Activated B cell treated with CpG ODN at 0.5 μM for 24 hours (primary cell): Measurements from ENCODE around the gene NFATC3. TPM values are rescaled to one million over a fixed set of nuclear protein-coding genes. Genes with fewer than 3 reads are reported as not detected.

ENCODE experiments used
- ATAC-seq: fragments of 200-7000 bp; cut with Tn5 transposase; one replicate; pipeline ENCODE4 v1.10.0; 2021; ENCODE audit warnings: low read depth, mild to moderate bottlenecking, moderate library complexity
- CTCF ChIA-PET: fragments of 350-600 bp; sonication (Branson Sonifier 250); formaldehyde crosslinking; loops from one replicate; lab custom pipeline; 2021; ENCODE audit warnings: antibody characterized with exemption; lab: Charles Lee
- POLR2A ChIA-PET: fragments of 350-600 bp; sonication (Branson Sonifier 250); formaldehyde crosslinking; loops from one replicate; lab custom pipeline; 2021; ENCODE audit warnings: antibody characterized with exemption; lab: Charles Lee
- DNase-seq: peaks from one replicate; pipeline ENCODE4 v3.0.0; 2022
- H3K27ac Mint-ChIP-seq: one replicate; pipeline ENCODE4 v1.8.0; 2020; ENCODE audit warnings: mixed read lengths
- H3K27me3 Mint-ChIP-seq: one replicate; pipeline ENCODE4 v1.8.0; 2021; ENCODE audit warnings: mixed read lengths
- H3K36me3 Mint-ChIP-seq: one replicate; pipeline ENCODE4 v1.8.0; 2021; ENCODE audit warnings: low read depth, mixed read lengths
- H3K4me1 Mint-ChIP-seq: one replicate; pipeline ENCODE4 v1.8.0; 2021; ENCODE audit warnings: mixed read lengths
- H3K4me3 Mint-ChIP-seq: one replicate; pipeline ENCODE4 v1.8.0; 2020; ENCODE audit warnings: mild to moderate bottlenecking, mixed read lengths
- H3K9me3 Mint-ChIP-seq: one replicate; pipeline ENCODE4 v1.8.0; 2020; ENCODE audit warnings: mixed read lengths
- CTCF ChIP-seq: fragments of 200-600 bp; IDR thresholded peaks from one replicate; pipeline ENCODE4 v1.8.0; 2022; ENCODE audit warnings: antibody characterized with exemption, mild to moderate bottlenecking
- intact Hi-C: fragments of 100-400 bp; cut with micrococcal nuclease; formaldehyde crosslinking; loops from one replicate; pipeline ENCODE4 v1.15.1; 2024
- total RNA-seq: library from RNA; stranded (reverse); gene quantifications from 2 replicates; pipeline ENCODE4 v1.2.3, GENCODE V29; 2022

The NFATC3 gene
- total RNA-seq, 1 donor from 2014 or later, result 72.0 TPM

GRCh38 chr16:68250951-68251350, 165.8 kb downstream of the NFATC3 start:
- Mint-ChIP-seq H3K4me1 (peaks cover 36% of the 10 kb centered on the region), H3K27ac (no peak overlapping the region), H3K9me3 (no peaks in the 10 kb centered on the region), H3K27me3 (no peaks in the 10 kb centered on the region), H3K36me3 (peaks cover 18% of the 10 kb centered on the region), H3K4me3 (no peak overlapping the region)
- CTCF ChIA-PET, result interaction anchor here (1.9 kb wide), 1 partner anchor 11 kb away, joined by 7 read pairs; no protein-coding TSS in a partner anchor
- ATAC-seq (no peak), DNase-seq (no peak)
- TF ChIP-seq CTCF, result no peak
- intact Hi-C loops, result no loop called here
- POLR2A ChIA-PET, result interaction anchor here (0.7 kb wide), 2 partner anchors 13 to 137 kb away, joined by 3 to 5 read pairs; partner anchors contain the start of gene SLC7A6

- Mint-ChIP-seq H3K9me3 (no peaks in the 10 kb centered on the region), H3K4me3 (no peak overlapping the region), H3K4me1 (peaks cover 31% of the 10 kb centered on the region), H3K27me3 (no peaks in the 10 kb centered on the region), H3K27ac (no peak overlapping the region), H3K36me3 (peaks cover 18% of the 10 kb centered on the region)
- CTCF ChIA-PET, result interaction anchor here (0.8 to 1.7 kb wide), 3 partner anchors 10 to 75 kb away, joined by 3 to 10 read pairs (median 4); partner anchors contain the start of gene SLC7A6
- DNase-seq (no peak), ATAC-seq (peak; percentile 37)
- intact Hi-C loops, result no loop called here
- no peak for TF ChIP-seq CTCF
- POLR2A ChIA-PET, result no interaction called here
These were observed 166.7 kb downstream of the NFATC3 start for GRCh38 chr16:68251832-68252231.

- Mint-ChIP-seq H3K4me3 (no peak overlapping the region), H3K4me1 (peaks cover 31% of the 10 kb centered on the region), H3K27me3 (no peaks in the 10 kb centered on the region), H3K27ac (no peak overlapping the region), H3K9me3 (no peaks in the 10 kb centered on the region), H3K36me3 (peaks cover 18% of the 10 kb centered on the region)
- CTCF ChIA-PET, result interaction anchor here (0.8 to 1.7 kb wide), 4 partner anchors 9 to 74 kb away, joined by 3 to 10 read pairs (median 4); partner anchors contain the start of gene SLC7A6
- intact Hi-C loops, result no loop called here
- no peak for DNase-seq
- POLR2A ChIA-PET, result no interaction called here
- no peak for TF ChIP-seq CTCF
- no peak for ATAC-seq
These were observed 167.2 kb downstream of the NFATC3 start for GRCh38 chr16:68252383-68252782.

- Mint-ChIP-seq H3K36me3 (peaks cover 22% of the 10 kb centered on the region), H3K9me3 (no peaks in the 10 kb centered on the region), H3K27me3 (no peaks in the 10 kb centered on the region), H3K4me1 (peaks cover 40% of the 10 kb centered on the region), H3K27ac (no peak overlapping the region), H3K4me3 (no peak overlapping the region)
- CTCF ChIA-PET, result interaction anchor here (0.6 to 1.2 kb wide), 2 partner anchors 75 to 695 kb away, joined by 3 to 4 read pairs; no protein-coding TSS in a partner anchor
- DNase-seq (no peak), ATAC-seq (no peak)
- POLR2A ChIA-PET, result no interaction called here
- intact Hi-C loops, result no loop called here
- no peak for TF ChIP-seq CTCF
These were observed 168.6 kb downstream of the NFATC3 start for GRCh38 chr16:68253721-68254120.

- peaks cover 19% of the 10 kb centered on the region for H3K36me3 Mint-ChIP-seq
- peaks cover 42% of the 10 kb centered on the region for H3K4me1 Mint-ChIP-seq
- ChIA-PET POLR2A (no interaction called here), CTCF (interaction anchor here (1.0 kb wide), 1 partner anchor 55 kb away, joined by 3 read pairs; the partner anchor contains the start of genes PRMT7 and SLC7A6OS)
- TF ChIP-seq CTCF, result no peak
- ATAC-seq, result no peak
- H3K9me3 Mint-ChIP-seq, result no peaks in the 10 kb centered on the region
- no peak overlapping the region for H3K4me3 Mint-ChIP-seq
- no peak overlapping the region for H3K27ac Mint-ChIP-seq
- DNase-seq, result no peak
- no peaks in the 10 kb centered on the region for H3K27me3 Mint-ChIP-seq
- intact Hi-C loops, result no loop called here
These were observed 170.5 kb downstream of the NFATC3 start for GRCh38 chr16:68255712-68256111.
